Activated CD8-positive, alpha-beta memory T cell treated with anti-CD3 and anti-CD28 coated beads, Interleukin-2, amount 50 U/mL, for 48 hours (primary cell): Measurements from ENCODE around the gene HMGCR.
A peak's percentile ranks its signal among the peaks of the same experiment; 100 is the strongest.
"Not testable (repeated sequence)": the region's sequence is repeated elsewhere in the genome, so short reads cannot be mapped to it uniquely, and the experiment has no call there.

Source experiments
- DNase-seq: peaks from one replicate; pipeline ENCODE4 v3.0.0-alpha.2; 2020

Gene HMGCR

GRCh38 chr5:75336615-75337336 lies at the start of gene HMGCR:
HMGCR (plus strand) TSS chr5:75337220; CDS start chr5:75342606, 5,386 bp downstream.
- peak; percentile 96 for DNase-seq

- DNase-seq = not testable (repeated sequence)
These were observed 45.2 kb upstream of the HMGCR start for GRCh38 chr5:75291844-75292243.

DNA sequence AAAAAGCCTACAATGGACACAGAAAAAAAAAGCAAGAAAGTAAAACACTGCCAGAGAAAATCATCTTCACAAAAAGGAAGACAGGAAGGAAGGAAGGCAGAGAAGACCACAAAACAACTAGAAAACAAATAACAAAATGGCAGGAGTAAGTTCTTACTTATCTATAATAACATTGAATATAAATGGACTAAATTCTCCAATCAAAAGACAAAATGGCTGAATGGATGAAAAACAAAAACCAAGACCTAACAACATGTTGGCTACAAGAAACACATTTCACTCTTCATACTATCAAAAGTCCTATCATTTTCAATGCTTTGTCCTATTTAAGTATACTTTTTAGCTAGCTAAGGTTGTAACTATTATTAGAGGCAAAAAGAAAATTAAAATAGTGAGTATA lies 36.9 kb upstream of the HMGCR start:
- DNase-seq = no peak

- DNase-seq = no peak
These were observed 33.6 kb upstream of the HMGCR start for GRCh38 chr5:75303419-75303818.

- DNase-seq = not testable (repeated sequence)
These were observed 32.5 kb upstream of the HMGCR start for GRCh38 chr5:75304486-75304885.

DNA sequence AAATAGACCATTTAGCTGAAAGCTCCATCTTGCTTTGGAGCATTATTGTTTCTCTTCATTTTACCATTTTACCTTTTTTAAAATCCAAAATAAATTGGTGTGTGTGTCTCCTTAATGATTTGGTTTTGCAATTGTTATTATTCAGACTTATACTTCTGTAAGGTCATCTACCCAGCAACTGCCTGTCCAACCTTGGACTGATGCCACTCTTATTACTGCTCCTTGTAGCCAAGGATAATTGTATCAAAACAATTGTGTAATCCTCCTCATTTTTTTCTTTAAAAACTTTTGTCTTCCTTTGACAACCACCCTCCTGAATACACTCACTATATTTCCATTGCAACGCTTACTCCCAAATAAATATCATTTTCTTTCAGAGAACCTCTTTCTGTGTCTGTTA lies 30.3 kb upstream of the HMGCR start:
- no peak for DNase-seq

DNA sequence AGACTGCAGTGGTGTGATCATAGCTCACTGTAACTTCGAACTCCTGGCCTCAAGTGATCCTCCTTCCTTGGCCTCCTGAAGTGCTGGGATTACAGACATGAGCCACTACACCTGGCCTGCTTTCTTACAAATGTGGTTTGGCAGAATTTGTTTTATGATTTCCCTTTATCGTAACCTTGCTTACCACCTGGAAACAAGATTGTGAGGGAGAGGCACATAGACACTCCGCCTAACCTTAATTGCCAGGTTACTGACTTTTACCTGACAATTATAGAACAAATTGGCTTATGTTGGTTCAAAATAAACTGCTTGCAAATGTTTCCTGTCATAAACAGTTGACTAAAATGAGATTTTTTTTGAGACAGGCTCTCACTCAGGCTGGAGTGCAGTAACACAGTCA lies 26.8 kb upstream of the HMGCR start:
- no peak for DNase-seq

GRCh38 chr5:75319148-75319547 lies 17.9 kb upstream of the HMGCR start:
- not testable (repeated sequence) for DNase-seq

DNA sequence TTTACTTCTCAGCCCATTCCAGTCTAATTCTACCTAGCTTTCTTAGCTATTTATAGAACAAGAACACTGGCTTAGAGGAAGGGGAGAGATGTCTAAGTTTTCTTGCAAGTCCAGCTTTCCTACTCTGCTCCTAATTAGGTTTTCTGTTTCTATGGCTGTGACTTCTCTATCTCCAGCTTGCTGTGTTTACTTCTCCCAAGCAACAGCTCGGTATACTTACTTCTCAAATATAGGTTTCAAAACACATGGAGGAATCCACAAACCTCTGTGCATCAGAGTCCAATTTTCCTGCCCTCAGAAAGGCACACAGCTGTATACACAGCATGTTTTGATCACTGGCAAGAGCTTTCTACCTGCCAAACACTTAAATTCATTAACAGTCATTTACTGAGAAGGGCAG lies 17.4 kb upstream of the HMGCR start:
- DNase-seq = no peak

- DNase-seq = no peak
These were observed 16.6 kb upstream of the HMGCR start for GRCh38 chr5:75320371-75320770.

GRCh38 chr5:75322066-75322465 lies 15.0 kb upstream of the HMGCR start:
- no peak for DNase-seq

DNA sequence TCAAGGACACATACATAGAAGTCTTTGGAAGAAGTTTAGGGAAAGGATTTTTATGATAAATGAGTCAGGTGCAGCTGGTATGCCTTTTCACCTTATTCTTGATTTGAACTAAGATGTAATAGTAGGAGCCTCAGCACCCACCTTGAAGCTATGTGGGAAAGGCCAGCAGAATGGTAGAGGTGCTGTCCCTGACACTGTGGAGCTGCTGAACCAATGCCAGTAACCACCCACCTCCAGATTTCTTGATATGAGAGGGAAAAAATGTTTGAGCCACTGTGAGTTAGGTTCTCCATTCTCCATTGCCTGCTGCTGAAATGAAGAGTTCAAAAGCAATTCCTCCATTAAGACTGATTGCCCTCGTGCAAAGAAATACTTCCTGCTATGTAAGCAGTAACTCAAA lies 12.2 kb upstream of the HMGCR start:
- no peak for DNase-seq

- no peak for DNase-seq
These were observed 11.8 kb upstream of the HMGCR start for GRCh38 chr5:75325242-75325641.

- no peak for DNase-seq
These were observed 6.6 kb upstream of the HMGCR start for GRCh38 chr5:75330404-75330803.

DNA sequence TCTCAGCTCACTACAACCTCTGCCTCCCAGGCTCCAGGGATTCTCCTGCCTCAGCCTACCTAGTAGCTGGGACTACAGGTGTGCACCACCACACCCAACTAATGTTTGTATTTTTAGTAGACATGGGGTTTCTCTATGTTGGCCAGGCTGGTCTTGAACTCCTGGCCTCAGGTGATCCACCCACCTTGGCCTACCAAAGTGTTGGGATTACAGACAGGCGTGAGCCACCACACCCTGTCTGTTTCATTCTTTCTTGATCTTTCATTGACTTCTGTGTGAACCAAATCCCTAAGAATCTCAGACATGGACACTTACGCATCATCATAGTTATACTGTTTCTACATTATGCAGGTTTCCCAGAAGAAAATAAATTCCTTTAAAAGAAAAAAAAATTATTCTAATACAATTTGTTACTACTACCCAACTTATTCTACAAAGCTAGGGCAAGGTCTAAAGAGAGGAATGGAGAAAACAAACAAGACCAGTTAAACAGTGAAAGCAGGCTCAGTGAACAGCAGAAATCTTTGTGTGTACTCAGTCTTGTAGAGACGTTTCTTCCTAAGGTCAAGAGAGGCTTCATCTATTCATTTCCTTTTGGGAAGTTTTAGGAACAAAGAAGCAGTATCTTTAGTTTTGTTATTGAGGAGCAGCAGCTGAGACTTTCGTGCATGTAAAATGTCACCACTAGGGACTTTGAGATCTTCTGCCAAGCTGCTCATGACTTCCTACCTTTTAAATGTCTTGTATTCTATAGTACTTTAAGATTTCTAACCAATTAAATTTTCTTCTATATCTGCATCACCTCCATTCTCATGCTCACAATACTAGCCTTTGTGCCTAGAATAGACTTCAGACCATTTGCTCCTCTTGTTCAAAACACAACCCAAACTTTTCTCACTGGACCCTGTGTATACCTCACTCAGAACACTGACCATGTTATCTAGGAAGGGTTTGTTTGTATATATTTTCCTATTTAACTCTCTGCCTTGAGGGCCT lies 5.6 kb upstream of the HMGCR start:
- no peak for DNase-seq

DNA sequence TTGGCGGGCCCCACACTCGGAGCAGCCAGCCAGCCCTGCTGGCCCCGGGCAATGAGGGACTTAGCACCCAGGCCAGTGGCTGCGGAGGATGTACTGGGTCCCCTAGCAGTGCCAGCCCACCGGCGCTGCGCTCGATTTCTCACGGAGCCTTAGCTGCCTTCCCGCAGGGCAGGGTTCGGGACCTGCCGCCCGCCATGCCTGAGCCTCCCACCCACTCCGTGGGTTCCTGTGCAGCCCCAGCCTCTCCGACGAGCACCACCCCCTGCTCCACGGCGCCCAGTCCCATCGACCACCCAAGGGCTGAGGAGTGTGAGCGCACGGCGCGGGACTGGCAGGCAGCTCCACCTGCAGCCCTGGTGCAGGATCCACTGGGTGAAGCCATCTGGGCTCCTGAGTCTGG lies 3.3 kb upstream of the HMGCR start:
- DNase-seq = not testable (repeated sequence)

GRCh38 chr5:75334413-75334812 lies 2.6 kb upstream of the HMGCR start:
- not testable (repeated sequence) for DNase-seq

DNA sequence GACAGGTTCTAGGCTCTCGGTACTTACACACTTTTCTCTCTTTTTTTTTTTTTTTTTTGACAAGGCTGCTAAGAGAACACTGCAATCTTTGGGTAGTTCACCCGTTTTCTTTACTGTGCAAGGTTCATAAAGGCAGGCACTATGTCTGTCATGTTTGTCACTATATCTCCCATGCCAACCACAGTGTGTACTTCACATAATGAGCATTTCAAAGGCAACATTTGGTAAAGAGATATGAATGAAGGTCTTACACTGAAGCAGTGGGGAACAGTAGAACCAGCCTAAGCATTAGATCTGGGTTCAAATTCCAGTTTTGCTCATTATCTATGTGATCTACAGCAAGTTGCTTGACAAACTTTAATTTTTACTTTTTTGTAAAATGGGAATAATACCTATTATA lies 1.5 kb upstream of the HMGCR start:
- no peak for DNase-seq

DNA sequence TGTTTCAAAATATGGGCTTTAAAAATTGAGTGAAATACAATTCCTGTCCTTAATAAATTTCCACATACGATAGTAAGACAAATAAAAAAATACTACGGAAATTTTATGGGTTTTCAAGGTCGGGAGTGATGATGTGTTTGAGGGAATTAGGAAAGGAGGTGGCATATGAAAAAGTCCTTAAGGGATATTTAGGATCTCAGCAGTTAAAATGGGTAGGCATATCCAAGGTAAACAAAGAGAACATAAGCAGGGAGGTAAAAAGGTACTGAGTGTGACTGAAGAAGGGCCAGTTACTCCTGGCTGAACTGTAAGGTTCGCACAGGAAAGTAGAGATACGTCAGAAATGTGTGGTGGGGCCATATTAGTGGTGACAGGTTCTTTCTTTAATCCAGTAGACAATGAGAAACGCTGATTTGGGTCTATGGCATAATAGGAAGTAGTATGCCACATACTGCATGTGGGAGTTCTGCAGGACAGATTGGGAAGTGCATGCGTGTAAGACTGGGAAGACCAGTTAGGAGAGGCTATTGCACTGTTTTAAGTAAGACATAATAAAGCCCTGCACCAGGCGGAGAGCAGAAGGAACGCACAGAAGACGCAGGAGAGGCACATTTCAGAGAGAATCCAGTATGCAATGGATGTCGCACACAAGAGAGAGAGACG lies 937 bp upstream of the HMGCR start:
- DNase-seq = no peak

- DNase-seq = peak; percentile 77
These were observed 474 bp downstream of the HMGCR start for GRCh38 chr5:75337366-75338021.

- no peak for DNase-seq
These were observed 1.4 kb downstream of the HMGCR start for GRCh38 chr5:75338408-75338807.

GRCh38 chr5:75340714-75341478 lies 3.9 kb downstream of the HMGCR start:
- DNase-seq = no peak
